Spleen (tissue), 7 donors: ENCODE measurements around the gene DPF3.

Experiments
- POLR2A ChIP-seq, 3 donors: fragments of 450-650 bp; IDR thresholded peaks; one replicate each; pipeline ENCODE4 v1.5.1; 2017; ENCODE audit warnings: antibody characterized with exemption in 3 of 3, mild to moderate bottlenecking in 1 of 3
- POLR2AphosphoS5 ChIP-seq, 3 donors: sonication (generic); formaldehyde crosslinking; IDR thresholded peaks; one replicate each; pipeline ENCODE4 v1.5.1; 2017; ENCODE audit warnings: antibody characterized with exemption in 3 of 3
- TF ChIP-seq, protein P1 (sequence below), 11 experiments: fragments of 200-600 bp in 7 of 11; fragments of 450-650 bp in 4 of 11; sonication (generic) in 4 of 11; IDR thresholded peaks in 8 of 11; conservative IDR thresholded peaks in 3 of 11; 1 replicate in 7 of 11; 2 replicates in 4 of 11; pipeline versions ENCODE4 v1.4.0 to v1.8.0; 2016 to 2021; ENCODE audit warnings: antibody characterized with exemption in 11 of 11, inconsistent platforms in 4 of 11, mild to moderate bottlenecking in 1 of 11
- donor health status: DM: no; HTN: no; CAD: no; lungs with moderate emphysema.
- donor health status: DM: no; HTN: no; CAD: no.
- donor health status: DM: no; HTN: no; CAD: no.

DNA sequence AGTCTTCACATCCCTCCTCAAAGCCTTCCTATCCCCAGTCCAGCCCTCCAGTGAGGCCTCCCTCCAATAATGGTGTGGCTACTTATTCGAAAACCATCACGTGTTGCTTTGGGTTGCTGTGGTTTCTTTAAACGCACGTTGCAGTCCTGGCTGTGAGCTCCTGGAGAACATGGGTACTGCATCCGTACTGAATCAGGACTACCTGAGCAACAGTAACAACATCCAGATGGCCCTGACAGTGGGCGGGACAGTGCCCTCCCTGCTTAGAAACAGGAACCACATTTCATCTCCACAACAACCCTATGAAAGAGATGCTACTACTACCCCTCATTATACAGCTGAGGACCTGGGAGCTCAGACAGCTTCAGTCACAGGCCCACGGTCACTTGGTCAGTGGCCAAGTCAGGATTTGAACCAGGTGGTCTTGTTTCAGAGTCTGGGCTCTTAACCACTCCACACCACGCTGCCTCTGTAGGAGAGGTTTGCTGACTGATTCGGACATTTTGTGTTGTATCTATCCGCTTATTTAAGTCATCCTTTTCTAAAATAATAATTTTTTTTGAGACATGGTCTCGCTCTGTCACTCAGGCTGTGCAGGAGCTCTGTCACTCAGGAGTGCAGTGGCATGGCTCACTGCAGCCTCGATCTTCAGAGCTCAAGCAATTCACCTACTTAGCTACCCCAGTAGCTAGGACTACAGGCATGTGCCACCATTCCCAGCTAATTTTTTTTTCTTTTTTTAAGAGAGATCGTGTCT is 104.8 kb downstream of the DPF3 start:
- TF ChIP-seq POLR2A (IDR thresholded peaks at IDR 0.05) (no peak), POLR2AphosphoS5 (IDR thresholded peaks at IDR 0.05) (no peak)
- TF ChIP-seq, protein P1, sequence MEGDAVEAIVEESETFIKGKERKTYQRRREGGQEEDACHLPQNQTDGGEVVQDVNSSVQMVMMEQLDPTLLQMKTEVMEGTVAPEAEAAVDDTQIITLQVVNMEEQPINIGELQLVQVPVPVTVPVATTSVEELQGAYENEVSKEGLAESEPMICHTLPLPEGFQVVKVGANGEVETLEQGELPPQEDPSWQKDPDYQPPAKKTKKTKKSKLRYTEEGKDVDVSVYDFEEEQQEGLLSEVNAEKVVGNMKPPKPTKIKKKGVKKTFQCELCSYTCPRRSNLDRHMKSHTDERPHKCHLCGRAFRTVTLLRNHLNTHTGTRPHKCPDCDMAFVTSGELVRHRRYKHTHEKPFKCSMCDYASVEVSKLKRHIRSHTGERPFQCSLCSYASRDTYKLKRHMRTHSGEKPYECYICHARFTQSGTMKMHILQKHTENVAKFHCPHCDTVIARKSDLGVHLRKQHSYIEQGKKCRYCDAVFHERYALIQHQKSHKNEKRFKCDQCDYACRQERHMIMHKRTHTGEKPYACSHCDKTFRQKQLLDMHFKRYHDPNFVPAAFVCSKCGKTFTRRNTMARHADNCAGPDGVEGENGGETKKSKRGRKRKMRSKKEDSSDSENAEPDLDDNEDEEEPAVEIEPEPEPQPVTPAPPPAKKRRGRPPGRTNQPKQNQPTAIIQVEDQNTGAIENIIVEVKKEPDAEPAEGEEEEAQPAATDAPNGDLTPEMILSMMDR (IDR thresholded peaks at IDR 0.05 in 8 of 11, conservative IDR thresholded peaks at IDR 0.05 in 3 of 11), result no peak
